Measurements from ENCODE around the gene THBS4. TPM values are rescaled to one million over a fixed set of nuclear protein-coding genes. Genes with fewer than 3 reads are reported as not detected.
"Not testable (repeated sequence)": the region's sequence is repeated elsewhere in the genome, so short reads cannot be mapped to it uniquely, and the experiment has no call there.

THBS4 gene
- polyA plus RNA-seq, 12 donors: 103 to 442 (median 311) TPM; not detected in 1

DNA sequence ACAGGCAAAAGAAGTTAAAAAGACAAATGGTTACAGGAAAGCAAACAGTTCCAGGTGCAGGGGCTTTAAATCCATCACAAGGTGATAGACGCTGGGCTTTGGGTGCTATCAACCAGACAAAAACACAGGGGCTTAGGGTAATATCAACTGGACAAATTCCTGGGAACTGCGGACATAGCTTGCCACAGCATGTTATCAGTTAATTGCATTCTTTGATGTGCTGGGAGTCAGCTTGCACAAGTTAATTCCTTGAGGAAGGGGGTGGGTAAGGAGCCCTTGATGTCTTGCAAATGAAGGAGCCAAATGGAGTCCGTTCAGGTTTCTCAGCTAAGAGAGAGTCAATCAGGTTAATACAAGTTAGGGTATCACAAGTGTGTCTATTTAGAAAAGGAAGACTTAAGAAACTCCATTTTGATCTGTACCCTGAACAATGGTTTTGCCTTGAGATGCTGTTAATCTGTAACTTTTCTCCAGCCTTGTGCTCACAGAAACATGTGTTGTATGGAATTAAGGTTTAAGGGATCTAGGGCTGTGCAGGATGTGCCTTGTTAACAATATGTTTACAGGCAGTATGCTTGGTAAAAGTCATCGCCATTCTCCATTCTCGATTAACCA lies 76.3 kb downstream of the THBS4 start:
- DNase-seq: not testable (repeated sequence)

DNA sequence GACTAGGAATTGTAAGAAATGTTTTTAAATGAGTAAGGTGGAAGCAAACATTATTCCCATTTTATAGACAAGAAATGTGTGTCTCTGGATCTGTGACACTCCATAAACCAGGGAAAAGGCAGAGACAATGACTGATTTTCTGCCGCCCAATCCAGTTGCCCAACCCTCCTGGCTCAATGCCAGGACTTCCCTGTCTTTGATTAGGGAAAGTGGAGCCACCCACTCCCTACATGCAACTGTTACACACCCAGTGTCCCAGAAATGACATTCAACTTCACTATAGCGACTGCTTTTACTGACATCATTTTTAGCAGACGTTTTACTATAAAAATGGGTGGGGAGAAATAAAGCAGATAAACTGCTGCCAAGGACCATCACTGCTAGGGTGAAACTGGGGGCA lies 79.7 kb downstream of the THBS4 start:
- no peak for DNase-seq

DNA sequence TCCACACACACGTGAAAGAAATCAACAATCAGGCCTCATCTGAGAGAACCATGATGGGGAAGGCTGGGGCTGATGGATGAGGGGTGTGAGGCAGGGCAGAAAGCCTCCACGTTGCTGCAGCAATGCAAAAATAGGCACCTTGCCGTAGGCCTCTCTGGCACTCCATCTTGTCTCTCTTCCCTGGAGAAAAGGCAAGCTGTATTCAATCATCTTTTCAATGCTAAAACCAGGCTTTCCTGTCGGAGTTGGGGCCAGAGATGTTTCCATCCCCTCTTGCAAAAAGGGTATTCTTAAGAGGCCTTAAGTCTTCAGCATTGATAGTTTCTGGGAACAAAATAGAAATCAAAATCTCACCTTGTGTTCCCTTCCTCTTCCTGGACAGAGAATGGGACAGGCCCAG lies 80.9 kb downstream of the THBS4 start:
- DNase-seq: no peak

DNA sequence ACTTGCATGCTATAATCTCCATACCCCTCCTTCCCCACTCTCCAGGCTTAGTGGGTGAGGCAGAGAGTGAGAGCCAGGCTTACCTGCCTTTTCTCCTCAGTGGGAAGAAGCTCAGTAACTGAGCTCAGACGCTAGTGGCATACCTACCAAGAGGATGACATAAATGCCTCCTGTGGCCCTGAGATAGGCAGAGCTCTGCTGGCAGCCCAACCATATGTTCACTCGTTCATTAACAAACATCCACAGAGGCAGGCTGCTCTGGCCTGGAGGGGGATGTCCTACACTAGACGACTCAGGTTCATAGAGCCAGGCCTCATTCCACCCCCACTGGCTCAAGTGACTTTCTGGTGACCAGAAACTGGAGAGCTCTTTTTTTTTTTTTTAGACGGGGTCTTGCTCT lies 81.3 kb downstream of the THBS4 start:
- no peak for DNase-seq

DNA sequence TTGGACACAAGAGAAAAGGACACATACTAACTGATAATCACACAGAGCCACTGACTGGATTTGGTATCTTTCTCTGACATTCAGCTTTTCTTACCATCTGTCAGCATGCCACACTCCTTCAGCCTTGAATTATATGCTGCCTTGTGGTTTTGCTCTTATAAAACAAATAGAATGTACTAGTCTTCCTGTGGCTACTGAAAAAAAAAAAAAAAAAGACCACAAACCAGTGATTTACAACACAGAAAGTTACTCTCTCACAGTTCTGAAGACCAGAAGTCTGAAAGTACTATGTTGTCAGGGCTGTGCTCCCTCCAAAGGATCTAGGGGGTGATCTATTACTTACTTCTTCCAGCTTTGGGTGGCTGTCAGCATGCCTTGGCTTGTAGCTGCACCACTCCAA lies 82.3 kb downstream of the THBS4 start:
- DNase-seq: no peak

DNA sequence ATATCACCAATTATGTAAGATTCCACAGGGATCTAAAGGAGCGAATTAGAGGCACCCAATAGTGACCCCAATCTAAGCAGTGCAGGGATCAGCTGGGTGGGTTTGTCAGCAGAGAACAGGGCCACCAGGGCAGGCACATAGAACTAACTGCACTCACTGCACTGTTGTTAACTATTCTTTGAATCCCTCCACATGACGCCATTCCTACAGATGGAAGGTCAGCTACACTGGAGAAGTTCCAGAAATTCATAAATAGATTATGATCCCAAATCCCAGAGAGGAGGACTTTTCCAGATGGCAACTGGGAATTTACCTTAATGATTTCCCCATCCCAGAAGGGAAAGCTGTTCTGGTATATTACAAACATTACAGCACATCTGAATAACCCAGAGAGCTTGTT lies 84.2 kb downstream of the THBS4 start:
- DNase-seq: no peak

DNA sequence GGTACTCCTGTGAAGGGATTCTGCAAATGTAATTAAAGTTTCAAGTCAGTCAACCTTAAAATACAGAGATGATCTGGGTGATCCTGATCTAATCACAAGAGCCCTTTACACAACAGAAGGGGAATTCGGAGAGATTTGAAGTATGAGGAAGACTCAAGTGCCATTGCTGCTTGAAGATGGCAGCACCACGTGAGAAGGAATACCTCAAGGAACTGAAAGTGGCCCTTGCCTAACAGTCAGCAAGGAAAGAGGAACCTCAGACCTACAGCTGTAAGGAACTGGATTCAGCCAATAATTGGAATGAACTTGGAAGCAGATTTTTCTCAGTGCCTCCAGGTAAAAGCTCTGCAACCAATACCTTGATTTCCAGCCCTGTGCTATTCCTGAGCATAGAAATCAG lies 87.4 kb downstream of the THBS4 start:
- no peak for DNase-seq

DNA sequence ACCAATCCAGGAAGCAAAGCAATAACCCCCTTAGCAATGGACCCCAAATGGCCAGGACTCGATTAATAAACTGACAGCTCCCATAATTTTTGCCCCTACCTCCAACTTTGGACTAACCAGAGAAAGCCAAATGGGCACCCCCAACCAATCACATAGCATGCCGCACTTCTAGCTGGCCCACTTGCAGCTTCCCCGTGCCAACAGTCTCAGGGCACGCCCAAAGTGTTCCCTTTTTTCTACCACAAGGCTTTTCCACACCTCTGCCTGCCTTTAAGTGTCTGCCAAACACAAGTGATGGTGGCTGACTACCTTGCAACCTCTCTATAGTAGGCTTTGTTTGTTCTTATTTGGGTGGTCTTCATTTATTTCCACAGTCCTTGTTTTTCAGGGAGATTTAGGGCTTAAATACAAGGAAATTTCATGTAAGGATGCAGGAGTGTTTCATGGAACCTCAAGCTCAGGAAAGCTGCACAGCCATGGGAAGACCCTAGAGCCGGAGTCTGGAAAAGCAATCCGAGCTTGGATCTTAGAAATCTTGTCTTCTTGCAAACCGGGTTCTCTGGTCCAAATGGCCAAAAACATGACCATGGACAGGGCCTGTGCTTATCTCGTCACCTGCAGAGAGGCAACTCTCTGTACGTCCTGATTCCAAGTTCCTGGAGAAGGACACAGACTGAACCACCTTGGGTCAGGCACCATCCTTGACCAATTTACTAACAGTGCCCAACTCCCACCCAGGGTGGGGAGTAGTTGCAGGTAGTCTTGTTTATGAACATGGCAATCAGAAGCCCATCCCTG lies 89.2 kb downstream of the THBS4 start:
- no peak for DNase-seq

DNA sequence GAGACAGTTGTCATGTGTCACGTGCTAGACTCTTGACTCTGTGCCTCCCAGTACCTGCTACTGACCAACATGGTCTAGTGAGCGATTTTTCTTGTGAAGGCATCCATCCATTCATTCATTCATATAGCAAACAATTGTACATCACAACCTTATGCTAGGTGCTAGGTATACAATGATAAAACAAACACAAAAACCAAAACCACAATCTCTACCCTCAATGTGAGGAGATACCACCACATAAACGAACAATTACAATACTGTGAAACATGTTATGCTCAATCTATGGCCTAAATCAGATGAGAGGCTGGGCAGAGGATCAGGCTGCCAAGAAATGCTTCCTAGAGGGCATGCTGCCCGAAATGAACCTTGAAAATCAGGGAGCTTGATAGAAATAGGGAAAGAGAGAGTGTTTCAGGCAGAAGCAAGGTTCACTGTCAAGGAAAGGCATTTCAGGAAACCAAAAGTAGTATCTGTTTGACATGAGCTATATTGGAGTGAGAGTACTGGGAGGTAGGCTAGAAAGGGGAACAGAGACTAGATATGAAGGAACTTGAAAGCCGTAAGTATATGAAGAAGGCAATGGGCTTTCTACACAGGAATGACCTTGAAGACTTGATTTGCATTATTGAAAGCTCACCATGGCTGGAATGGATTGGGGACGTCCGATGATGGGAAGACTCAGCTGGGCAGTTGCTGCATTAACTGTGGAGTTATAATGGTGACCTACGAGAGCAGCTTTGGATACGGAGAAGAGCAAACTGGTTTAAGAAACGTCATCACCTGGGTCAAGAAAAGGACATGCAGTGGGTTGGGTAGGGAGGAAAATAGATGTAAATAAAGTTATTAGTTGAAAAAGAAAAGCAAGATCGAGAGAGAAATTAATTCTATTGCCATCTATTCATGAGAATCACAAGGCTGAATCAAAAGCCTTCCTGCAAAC lies 90.1 kb downstream of the THBS4 start:
- no peak for DNase-seq

DNA sequence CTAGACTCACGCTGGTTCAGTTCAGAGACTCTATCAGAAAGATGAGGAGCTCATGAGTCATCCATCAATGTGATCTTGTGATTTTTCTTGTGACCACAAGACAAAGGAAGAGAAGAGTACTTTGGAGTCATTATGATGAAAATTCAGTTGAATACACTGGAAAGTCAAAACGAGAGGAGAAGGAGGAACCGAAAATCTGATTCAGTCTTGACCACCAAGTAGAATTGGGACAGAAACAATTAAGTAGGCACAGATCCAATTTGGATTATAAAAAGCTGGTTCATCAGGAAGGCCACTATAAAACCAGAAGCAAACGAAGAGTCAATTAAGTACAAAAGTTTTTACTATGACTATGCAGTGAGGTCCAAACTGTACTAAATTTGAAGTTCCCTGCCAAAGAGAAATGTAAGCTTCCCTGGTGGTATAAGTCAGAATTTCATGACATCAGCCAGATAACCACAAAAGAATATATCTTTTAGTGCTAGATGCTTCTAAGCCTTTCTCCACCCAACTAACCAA lies 90.9 kb downstream of the THBS4 start:
- no peak for DNase-seq

DNA sequence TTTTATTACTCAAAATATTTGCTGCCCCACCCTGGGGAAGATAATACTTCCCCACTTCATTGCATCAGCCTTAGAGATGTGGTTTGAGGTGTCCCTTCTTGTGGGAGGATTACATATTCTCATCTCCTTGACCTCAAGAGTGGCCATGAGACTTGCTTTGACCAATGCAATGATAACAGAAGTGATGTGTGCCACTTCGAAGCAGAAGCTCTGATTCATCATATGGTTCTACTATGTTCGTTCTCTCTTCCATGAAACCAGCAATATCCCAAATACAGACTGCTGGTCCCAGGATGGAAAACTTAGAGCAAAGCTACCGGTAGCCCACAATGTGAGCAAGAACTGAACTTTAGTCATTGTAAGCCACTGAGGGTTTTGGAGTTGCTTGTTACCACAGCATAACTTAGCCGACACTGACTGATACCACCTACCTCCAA lies 92.0 kb downstream of the THBS4 start:
- no peak for DNase-seq

DNA sequence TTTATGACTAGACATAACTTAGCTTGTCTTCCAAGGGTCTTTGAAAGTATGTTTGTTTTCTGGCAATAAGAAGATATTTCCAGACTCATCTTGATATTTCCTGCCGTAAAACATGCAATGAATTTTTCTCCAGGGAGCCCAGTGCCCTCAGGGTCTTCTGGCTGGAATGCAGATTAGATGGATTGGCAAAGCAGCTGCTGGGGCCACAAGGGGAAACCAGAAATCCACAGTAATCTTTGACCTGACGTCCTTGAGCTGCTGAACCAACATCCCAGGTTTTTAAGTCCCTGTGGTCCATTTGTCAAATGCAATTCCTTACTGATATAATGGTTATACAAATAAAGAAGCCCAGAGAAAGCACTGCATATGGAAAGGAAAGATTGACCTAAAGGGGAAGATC lies 93.0 kb downstream of the THBS4 start:
- DNase-seq: no peak

DNA sequence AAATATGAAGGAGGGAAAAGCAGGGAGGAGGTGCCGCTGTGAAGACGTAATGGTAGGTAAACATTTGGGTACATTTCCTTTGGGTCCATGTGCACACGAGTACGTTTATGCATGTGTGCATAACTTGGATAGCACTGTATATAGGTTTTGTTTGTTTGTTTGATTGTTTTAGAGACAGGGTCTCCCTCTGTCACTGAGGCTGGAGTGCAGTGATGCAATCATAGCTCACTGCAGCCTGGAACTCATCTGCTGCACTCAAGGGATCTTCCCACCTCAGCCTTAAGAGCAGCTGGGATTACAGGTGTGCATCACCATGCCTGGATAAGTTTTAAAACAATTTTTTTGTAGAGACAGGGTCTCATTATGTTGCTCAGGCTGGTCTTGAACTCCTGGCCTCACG lies 94.0 kb downstream of the THBS4 start:
- DNase-seq: no peak

Other genes with a start within 250 kb of the THBS4 start
- 10 to 100 TPM in 11 of 12 donors, not detected in 1; 10.5 to 22.0 (median 16.5) TPM for gene MTX3, start 44.1 kb upstream of the THBS4 start, polyA plus RNA-seq (ENCODE audit: insufficient read length in 12 of 12)
- 100 to 1,000 TPM in 1 of 12 donors, 10 to 100 TPM in 11; 16.6 to 171 (median 21.9) TPM for gene SERINC5, start 220.7 kb downstream of the THBS4 start, polyA plus RNA-seq (ENCODE audit: insufficient read length in 12 of 12)